GM12801 (cell line): Measurements from ENCODE around the gene SELPLG.

Experiments used
- TF ChIP-seq, protein P1 (sequence below): IDR thresholded peaks from one replicate; pipeline ENCODE4 v1.5.1; 2011; ENCODE audit warnings: control low read depth; ENCODE audit not compliant: insufficient read length; ENCODE audit errors: extremely low read depth

SELPLG gene

DNA sequence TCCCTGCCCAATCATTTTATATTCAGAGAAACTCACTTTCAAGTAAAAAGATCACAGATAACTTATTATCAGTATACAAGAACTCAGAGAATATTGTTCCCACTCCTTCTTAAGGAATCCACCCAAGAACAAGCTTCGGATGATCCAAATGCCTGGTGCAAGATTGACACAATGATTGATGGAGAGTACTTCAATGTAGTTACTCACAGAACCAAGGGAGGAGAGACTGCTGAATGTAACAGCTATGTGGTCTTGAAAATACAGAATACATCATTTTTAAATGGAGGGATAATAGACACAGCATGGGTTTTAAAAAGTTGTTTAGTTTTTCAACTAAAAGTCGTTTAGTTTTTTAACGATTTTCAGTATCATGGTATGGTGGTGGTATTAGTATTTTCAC is 38.4 kb upstream of the SELPLG start:
- TF ChIP-seq, protein P1, sequence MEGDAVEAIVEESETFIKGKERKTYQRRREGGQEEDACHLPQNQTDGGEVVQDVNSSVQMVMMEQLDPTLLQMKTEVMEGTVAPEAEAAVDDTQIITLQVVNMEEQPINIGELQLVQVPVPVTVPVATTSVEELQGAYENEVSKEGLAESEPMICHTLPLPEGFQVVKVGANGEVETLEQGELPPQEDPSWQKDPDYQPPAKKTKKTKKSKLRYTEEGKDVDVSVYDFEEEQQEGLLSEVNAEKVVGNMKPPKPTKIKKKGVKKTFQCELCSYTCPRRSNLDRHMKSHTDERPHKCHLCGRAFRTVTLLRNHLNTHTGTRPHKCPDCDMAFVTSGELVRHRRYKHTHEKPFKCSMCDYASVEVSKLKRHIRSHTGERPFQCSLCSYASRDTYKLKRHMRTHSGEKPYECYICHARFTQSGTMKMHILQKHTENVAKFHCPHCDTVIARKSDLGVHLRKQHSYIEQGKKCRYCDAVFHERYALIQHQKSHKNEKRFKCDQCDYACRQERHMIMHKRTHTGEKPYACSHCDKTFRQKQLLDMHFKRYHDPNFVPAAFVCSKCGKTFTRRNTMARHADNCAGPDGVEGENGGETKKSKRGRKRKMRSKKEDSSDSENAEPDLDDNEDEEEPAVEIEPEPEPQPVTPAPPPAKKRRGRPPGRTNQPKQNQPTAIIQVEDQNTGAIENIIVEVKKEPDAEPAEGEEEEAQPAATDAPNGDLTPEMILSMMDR: no peak

DNA sequence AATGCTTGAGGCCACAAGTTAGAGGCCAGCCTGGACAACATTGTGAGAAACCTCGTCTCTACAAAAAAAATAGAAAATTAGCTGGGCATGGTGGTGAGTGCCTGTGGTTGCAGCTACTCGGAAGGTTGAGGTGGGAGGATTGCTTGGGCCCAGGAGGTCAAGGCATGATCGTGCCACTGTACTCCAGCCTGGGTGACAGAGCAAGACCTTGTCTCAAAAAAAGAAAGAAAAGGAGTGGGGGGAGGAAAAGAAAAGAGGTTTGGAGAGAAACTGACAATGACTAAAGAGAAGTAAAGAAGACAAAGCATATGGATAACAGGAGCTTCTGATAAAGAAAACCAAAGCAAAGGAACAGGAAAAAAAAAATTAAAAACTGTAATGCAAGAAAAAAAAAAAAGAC is 37.4 kb upstream of the SELPLG start:
- TF ChIP-seq, protein P1: no peak

DNA sequence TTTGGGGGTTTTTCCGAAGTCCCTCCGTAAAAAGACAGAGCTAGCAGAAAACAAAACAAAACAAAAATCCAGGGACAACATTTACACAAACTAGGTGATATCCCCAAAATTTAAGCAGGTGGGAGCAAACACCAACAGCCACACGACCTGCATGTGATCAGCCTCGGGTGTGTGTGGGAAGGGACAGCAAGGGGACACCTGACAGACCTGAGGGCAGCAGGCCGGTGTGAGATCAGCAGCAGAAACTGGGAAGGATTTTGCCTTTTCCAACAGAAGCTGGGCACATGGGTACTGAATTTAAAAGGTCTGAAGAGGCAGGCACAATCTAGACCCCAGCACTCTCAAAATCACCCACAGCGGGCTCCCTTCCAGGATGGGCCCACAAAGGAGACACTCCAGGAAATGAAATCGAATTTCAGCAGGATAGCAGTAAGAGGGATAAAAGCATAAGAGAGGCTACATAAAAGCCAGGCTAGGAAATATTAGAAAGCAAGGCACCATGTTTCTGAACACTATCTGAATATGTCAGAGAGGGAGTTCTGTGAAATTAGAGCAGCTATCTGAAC is 36.5 kb upstream of the SELPLG start:
- TF ChIP-seq, protein P1: no peak

DNA sequence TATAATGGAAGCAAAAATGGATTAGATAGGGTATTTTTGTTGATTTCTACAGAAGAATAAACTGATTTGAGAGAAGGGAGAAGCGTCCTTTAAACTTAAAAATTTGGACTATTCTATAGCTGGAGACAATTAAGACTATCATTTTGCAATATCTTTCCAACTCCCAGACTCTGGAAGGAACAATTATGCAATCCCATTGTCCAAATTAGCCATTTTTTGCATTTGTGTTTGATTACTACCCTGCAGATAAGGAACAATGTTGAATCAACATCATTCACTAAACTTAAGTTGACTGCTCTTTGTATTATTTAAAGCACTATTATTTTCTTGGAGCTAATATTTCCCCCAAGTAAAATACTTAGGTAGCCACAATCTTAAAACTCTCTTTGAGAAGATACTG is 34.8 kb upstream of the SELPLG start:
- TF ChIP-seq, protein P1: no peak

DNA sequence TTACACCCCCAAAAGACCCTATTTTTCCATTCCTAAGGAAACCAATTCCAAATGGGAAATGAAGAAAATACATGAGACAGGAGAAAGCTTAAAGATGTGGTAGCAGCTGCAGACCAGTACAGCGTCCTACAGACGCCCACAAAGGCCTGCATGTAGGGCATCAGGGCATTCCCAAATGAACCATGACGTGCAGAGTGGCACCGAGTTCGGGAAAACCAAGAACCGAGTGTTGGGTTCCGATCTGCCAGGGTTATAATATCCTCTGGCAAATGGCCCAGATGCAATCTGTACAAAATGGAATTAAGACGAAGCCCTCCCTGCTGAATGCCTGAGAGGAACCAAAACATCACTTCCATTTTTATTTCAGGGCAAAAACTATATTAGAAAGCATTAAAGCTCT is 34.4 kb upstream of the SELPLG start:
- TF ChIP-seq, protein P1: no peak

DNA sequence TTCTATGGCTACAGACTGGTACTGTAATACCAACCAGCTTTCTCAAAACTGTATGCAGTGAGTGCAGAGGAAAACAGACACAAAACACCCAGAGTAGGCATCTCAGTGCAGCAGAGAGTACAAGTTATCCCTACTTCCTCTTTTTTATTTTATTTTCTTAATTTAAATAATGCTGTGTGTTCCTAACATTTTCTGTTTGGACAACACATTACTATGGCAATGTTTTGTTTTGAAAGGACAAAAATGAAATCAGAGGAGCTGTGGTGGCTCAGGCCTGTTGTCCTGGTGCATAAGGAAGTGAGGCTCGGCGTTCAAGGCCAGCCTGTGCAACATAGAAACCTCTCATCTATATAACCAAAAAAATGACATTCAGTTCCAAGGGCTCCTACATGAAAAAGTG is 33.7 kb upstream of the SELPLG start:
- TF ChIP-seq, protein P1: no peak

DNA sequence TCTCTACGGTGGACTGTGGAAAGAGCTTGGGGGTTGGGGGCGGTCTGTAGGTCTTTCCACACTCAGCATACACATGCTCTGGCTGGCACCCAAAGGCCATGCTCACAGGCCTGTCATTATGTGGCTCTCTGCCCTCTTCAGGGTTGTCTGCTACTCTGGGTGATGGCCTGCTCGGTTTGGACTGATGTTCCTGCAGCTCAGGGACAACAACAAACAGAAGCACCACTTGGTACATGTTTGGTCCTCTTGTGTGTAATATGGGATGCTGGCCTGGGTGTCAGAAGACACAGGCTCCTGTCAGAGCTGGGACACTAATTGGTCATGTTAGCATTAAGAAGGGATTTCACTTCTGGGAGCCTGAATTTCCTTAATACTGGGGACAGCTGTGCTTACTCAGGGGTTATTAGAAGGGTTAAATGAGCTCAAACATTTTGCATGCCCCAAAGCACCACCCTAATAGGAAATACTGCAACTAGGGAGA is 32.7 kb upstream of the SELPLG start:
- TF ChIP-seq, protein P1: no peak
